Measurements from ENCODE around the gene TUFT1. TPM values are rescaled to one million over a fixed set of nuclear protein-coding genes. Genes with fewer than 3 reads are reported as not detected.

TUFT1 gene
- total RNA-seq, 1 donor from 2014 or later, result 10.5 TPM

DNA sequence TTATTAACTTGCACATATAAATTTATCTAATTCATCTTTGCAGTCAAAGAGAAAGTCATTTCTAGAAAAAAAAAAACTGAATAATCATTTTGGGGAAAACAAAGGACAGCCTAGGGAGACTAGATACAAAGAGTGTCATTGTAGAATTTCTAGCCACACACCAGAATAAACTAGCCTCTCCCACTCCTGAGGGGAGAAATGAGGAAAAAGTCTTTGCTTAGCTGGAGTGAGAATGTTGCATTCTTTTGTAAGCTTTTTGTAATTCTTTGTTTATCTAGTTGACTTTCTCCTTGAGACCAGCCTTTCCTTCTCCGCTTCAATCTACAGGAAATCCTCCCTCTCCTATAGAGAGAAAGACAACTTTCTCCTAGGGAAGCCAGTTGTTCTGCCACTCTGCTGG lies 44.8 kb upstream of the TUFT1 start:
- Histone ChIP-seq H3K4me1 (no peaks in the 10 kb centered on the region), H3K27ac (no peak overlapping the region), H3K9me3 (no peaks in the 10 kb centered on the region), H3K27me3 (ENCODE audit: low read depth) (no peaks in the 10 kb centered on the region), H3K4me3 (no peak overlapping the region), H3K36me3 (no peaks in the 10 kb centered on the region)
- intact Hi-C loops (cut with DNase I), result no loop called here
- DNase-seq, result no peak
- TF ChIP-seq, protein P1, sequence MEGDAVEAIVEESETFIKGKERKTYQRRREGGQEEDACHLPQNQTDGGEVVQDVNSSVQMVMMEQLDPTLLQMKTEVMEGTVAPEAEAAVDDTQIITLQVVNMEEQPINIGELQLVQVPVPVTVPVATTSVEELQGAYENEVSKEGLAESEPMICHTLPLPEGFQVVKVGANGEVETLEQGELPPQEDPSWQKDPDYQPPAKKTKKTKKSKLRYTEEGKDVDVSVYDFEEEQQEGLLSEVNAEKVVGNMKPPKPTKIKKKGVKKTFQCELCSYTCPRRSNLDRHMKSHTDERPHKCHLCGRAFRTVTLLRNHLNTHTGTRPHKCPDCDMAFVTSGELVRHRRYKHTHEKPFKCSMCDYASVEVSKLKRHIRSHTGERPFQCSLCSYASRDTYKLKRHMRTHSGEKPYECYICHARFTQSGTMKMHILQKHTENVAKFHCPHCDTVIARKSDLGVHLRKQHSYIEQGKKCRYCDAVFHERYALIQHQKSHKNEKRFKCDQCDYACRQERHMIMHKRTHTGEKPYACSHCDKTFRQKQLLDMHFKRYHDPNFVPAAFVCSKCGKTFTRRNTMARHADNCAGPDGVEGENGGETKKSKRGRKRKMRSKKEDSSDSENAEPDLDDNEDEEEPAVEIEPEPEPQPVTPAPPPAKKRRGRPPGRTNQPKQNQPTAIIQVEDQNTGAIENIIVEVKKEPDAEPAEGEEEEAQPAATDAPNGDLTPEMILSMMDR (IDR thresholded peaks at IDR 0.05), result no peak
- ATAC-seq, result no peak

DNA sequence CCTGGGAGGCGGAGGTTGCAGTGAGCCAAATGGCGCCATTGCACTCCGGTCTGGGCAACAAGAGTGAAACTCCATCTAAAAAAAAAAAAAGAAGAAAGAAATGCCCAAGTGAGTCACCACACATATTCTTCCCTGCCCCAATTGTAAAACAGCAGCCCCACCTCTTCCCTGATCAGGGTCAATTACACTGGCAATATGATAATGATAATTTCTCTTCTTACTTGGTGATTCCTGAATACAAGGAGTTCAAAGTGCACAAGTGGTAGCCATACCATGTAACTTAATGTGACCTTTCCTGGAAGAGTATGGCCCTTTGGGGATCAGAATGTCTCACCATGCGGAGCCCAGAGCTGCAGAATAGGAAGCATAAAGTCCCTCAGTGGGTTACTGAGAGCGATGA lies 40.7 kb upstream of the TUFT1 start:
- Histone ChIP-seq H3K4me3 (no peak overlapping the region), H3K36me3 (no peaks in the 10 kb centered on the region)

DNA sequence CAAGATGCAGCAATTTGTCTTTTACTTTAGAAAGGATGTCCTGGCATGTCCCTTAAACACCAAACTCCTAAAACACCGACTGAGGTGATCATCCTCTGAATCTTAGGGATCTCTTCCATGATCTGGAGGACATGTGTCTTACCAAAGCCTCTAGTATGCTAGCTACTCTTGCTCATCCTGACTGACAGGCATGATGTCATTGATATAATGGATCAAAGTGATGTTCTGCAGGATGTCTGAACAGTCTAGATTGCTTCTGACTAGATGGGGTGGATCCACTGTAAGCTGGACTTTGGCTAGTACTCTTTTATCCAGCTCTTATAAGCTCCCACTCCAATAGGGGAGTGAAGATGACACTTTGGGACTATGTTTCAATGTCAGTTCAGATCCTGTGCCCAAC lies 40.2 kb upstream of the TUFT1 start:
- Histone ChIP-seq H3K4me3 (no peak overlapping the region), H3K4me1 (no peaks in the 10 kb centered on the region), H3K9me3 (no peaks in the 10 kb centered on the region), H3K27me3 (ENCODE audit: low read depth) (no peaks in the 10 kb centered on the region), H3K36me3 (no peaks in the 10 kb centered on the region), H3K27ac (no peak overlapping the region)
- DNase-seq (no peak), ATAC-seq (no peak)
- TF ChIP-seq, protein P1 (IDR thresholded peaks at IDR 0.05), result no peak
- intact Hi-C loops (cut with DNase I), result no loop called here

More for the DNA sequence above, 40.7 kb upstream of the TUFT1 start:
- TF ChIP-seq, protein P1 (IDR thresholded peaks at IDR 0.05), result no peak
- no peak for ATAC-seq
- H3K27me3 ChIP-seq (ENCODE audit: low read depth), result no peaks in the 10 kb centered on the region
- H3K4me1 ChIP-seq, result no peaks in the 10 kb centered on the region
- intact Hi-C loops (cut with DNase I), result no loop called here
- no peaks in the 10 kb centered on the region for H3K9me3 ChIP-seq
- no peak overlapping the region for H3K27ac ChIP-seq
- DNase-seq, result no peak

DNA sequence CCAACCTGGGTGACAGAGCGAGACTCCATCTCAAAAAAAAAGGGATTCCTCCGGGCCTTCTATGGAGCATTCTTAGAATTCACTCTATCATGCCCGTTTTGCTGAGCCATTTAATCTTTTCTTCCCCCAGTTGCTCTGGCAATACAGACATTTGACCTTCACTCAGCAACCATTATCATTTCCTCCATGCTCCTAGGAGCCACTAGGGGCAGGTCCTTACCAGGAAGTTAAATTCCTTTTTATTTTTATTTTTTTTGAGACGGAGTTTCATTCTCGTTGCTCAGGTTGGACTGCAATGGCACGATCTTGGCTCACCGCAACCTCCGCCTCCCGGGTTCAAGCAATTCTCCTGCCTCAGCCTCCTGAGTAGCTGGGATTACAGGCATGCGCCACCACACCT lies 38.6 kb upstream of the TUFT1 start:
- ATAC-seq (peak; percentile 23 to 55), DNase-seq (no peak)
- no peaks in the 10 kb centered on the region for H3K27me3 ChIP-seq (ENCODE audit: low read depth)
- H3K9me3 ChIP-seq, result no peaks in the 10 kb centered on the region
- TF ChIP-seq, protein P1 (IDR thresholded peaks at IDR 0.05), result no peak
- no peak overlapping the region for H3K27ac ChIP-seq
- no peaks in the 10 kb centered on the region for H3K4me1 ChIP-seq
- intact Hi-C loops (cut with DNase I), result no loop called here
- H3K4me3 ChIP-seq, result no peak overlapping the region
- H3K36me3 ChIP-seq, result no peaks in the 10 kb centered on the region

DNA sequence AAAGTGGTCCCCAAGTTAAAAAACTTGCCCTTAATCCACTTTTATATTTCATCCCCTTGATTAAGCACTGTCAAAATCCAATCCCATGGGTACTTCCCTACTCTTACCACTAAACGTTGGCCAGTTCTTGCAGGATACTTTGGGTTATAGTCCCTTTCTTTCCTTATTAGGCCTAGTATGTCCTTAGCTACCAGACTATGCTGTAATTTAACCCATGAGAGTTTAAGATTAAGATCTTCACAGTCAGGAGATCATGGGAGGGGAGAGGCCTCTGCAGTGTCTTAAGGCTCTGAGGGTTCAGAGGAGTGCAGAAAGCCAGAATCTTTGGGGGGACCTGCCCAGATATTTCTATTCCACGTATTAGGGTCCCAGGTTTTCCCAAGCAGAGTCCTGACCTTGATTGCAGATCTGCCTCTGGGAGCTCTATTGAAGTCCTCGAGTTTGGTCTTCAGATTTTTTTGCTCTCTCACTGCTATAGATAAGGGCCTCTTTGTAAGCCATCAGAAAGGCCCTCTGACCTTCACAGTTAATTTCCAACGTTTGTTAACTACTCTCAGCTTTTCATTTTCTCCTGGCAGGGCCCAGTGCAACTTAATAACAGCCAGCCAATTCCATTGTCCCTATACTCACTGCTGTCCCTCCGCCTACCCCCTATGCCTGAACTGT lies 37.9 kb upstream of the TUFT1 start:
- H3K4me1 ChIP-seq, result no peaks in the 10 kb centered on the region
- no peaks in the 10 kb centered on the region for H3K36me3 ChIP-seq
- TF ChIP-seq, protein P1 (IDR thresholded peaks at IDR 0.05), result no peak
- ATAC-seq (no peak), DNase-seq (no peak)
- intact Hi-C loops (cut with DNase I), result no loop called here
- H3K4me3 ChIP-seq, result no peak overlapping the region
- H3K27me3 ChIP-seq (ENCODE audit: low read depth), result no peaks in the 10 kb centered on the region
- H3K9me3 ChIP-seq, result no peaks in the 10 kb centered on the region
- H3K27ac ChIP-seq, result no peak overlapping the region

Measured in lower lobe of right lung (tissue), 2 donors.